Measurements from ENCODE around the gene PLCB2.

PLCB2 gene

DNA sequence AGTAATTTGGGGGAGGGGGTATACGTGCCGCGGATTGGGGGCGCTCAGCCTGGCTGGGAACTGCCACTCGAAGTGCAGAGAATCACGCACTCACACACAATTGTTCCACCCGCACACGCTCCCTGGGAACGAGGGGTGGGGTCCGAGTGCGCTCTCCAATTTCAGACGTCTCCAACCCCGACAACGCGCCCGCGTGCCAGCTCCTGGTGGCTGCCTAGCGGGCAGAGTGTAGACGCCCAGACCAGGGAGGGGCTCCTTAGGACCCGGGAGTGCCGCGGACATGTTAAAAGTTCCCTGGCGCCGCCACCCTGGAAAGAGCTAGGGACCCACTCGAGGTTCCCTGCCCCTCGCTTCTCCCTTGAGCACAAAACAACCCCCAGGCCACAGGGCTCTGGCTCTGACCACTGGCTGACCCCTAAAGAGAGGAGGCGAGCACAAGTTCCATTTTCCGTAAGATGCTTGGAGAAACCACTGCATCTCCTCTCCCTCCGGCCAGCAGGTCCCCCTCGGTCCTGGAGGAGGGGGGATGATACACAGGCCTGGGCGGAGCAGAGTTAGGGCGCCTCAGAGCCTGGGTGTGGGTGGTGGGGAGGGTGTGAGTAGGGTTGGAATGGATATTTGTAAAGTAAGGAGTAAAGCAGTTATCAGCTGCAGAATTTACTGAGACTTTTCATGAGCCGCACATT lies 24.0 kb downstream of the PLCB2 start:
- H3K27me3 ChIP-seq (ENCODE audit: insufficient read depth, poor library complexity, severe bottlenecking), result no peaks in the 10 kb centered on the region
- H3K4me3 ChIP-seq (replicated peaks; ENCODE audit: insufficient read depth, low read length), result no peak overlapping the region; the same call in 1 of the 2 replicates
- DNase-seq (ENCODE audit: low read depth in 1 of 2, low spot score in 1 of 2), result no peak
- H3K27ac ChIP-seq (replicated peaks), result no peak overlapping the region
- TF ChIP-seq REST (IDR thresholded peaks at IDR 0.05; ENCODE audit: insufficient replicate concordance, low read depth) (no peak), CTCF (IDR thresholded peaks at IDR 0.05; ENCODE audit: insufficient read depth, low read length) (no peak), GABPA (IDR thresholded peaks at IDR 0.05; ENCODE audit: low read depth) (no peak)

GRCh38 chr15:40282869-40283614 lies 24.7 kb downstream of the PLCB2 start, which contains the start of gene ANKRD63:
TSS of gene ANKRD63 (minus strand) at chr15:40283064. CDS start at chr15:40282586, 478 bp downstream.
- Histone ChIP-seq H3K27ac (replicated peaks) (no peak within 1 kb of the TSS), H3K4me3 (replicated peaks; ENCODE audit: insufficient read depth, low read length) (peak within 1 kb of the TSS; percentile 61), H3K27me3 (ENCODE audit: insufficient read depth, poor library complexity, severe bottlenecking) (no peaks in the 10 kb centered on the region)
- DNase-seq (ENCODE audit: low read depth in 1 of 2, low spot score in 1 of 2), result peak in 1 of 2 experiments; percentile 29
- TF ChIP-seq POLR2AphosphoS5 (IDR thresholded peaks at IDR 0.05; ENCODE audit: low read depth) (peak; percentile 4; the same call in 1 of the 2 replicates), CTCF (IDR thresholded peaks at IDR 0.05; ENCODE audit: insufficient read depth, low read length) (no peak), GABPA (IDR thresholded peaks at IDR 0.05; ENCODE audit: low read depth) (no peak)

DNA sequence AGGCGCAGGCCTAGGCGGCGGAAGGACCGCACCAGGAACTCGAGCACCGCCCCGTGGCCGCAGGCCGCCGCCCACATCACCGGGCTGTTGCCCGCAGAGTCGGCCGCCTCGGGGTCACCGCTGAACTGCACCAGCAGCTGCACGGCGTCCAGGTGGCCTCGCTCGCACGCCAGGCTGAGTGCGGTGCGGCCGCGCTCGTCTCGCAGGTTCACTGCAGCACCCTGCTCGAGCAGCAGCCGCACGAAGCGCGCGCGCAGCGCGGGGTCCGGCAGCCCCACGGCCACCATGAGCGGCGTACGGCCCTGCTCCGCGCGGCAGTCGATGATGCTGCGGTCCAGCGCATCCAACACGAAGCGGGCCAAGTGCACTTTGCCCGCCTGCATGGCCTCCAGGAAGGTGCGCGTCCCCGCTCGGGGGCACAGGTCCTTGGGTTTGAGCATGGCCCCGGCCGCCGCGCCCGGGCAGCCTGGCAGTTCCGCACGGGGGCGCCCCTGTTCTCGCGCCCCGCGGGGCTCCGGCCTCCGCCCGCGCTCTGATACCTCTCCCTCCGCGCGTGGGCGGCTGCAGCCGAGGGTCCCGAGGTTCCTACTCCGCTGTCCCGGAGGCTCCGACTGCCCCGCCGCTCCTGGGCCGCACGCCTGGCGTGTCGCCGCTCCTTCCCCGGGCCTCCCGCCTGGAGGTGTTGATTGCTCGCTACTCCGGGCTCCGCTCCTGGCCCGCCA lies 25.4 kb downstream of the PLCB2 start:
- H3K27me3 ChIP-seq (ENCODE audit: insufficient read depth, poor library complexity, severe bottlenecking), result no peaks in the 10 kb centered on the region
- peak overlapping the region; percentile 61 for H3K4me3 ChIP-seq (replicated peaks; ENCODE audit: insufficient read depth, low read length)
- peak; percentile 49 to 60 for DNase-seq (ENCODE audit: low read depth in 1 of 2, low spot score in 1 of 2)
- no peak overlapping the region for H3K27ac ChIP-seq (replicated peaks)
- peak; percentile 5 for TF ChIP-seq CTCF (IDR thresholded peaks at IDR 0.05; ENCODE audit: insufficient read depth, low read length)
- no peak for TF ChIP-seq REST (IDR thresholded peaks at IDR 0.05; ENCODE audit: insufficient replicate concordance, low read depth)
